ENCODE measurements around the gene LRRC75A. TPM values are rescaled to one million over a fixed set of nuclear protein-coding genes. Genes with fewer than 3 reads are reported as not detected.

LRRC75A gene
- total RNA-seq, 1 donor from 2014 or later: 2.5 TPM

- TF ChIP-seq, protein P1, sequence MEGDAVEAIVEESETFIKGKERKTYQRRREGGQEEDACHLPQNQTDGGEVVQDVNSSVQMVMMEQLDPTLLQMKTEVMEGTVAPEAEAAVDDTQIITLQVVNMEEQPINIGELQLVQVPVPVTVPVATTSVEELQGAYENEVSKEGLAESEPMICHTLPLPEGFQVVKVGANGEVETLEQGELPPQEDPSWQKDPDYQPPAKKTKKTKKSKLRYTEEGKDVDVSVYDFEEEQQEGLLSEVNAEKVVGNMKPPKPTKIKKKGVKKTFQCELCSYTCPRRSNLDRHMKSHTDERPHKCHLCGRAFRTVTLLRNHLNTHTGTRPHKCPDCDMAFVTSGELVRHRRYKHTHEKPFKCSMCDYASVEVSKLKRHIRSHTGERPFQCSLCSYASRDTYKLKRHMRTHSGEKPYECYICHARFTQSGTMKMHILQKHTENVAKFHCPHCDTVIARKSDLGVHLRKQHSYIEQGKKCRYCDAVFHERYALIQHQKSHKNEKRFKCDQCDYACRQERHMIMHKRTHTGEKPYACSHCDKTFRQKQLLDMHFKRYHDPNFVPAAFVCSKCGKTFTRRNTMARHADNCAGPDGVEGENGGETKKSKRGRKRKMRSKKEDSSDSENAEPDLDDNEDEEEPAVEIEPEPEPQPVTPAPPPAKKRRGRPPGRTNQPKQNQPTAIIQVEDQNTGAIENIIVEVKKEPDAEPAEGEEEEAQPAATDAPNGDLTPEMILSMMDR (IDR thresholded peaks at IDR 0.05): no peak
- Histone ChIP-seq H3K27me3 (no peaks in the 10 kb centered on the region), H3K9me3 (no peaks in the 10 kb centered on the region), H3K36me3 (peaks cover 18% of the 10 kb centered on the region), H3K27ac (no peak overlapping the region), H3K4me1 (peaks cover 29% of the 10 kb centered on the region), H3K4me3 (no peak overlapping the region)
- no peak for ATAC-seq
- intact Hi-C loops (cut with DNase I): no loop called here
- DNase-seq: no peak
These were observed 54.9 kb downstream of the LRRC75A start for GRCh38 chr17:16437083-16437482.

- intact Hi-C loops (cut with DNase I): no loop called here
- peaks cover 20% of the 10 kb centered on the region for H3K4me1 ChIP-seq
- no peak overlapping the region for H3K4me3 ChIP-seq
- DNase-seq (no peak), ATAC-seq (no peak)
- H3K27ac ChIP-seq: no peak overlapping the region
- H3K9me3 ChIP-seq: no peaks in the 10 kb centered on the region
- peaks cover 10% of the 10 kb centered on the region for H3K36me3 ChIP-seq
- TF ChIP-seq, protein P1 (IDR thresholded peaks at IDR 0.05): no peak
- H3K27me3 ChIP-seq: no peaks in the 10 kb centered on the region
These were observed 55.8 kb downstream of the LRRC75A start for GRCh38 chr17:16435925-16436886.

DNA sequence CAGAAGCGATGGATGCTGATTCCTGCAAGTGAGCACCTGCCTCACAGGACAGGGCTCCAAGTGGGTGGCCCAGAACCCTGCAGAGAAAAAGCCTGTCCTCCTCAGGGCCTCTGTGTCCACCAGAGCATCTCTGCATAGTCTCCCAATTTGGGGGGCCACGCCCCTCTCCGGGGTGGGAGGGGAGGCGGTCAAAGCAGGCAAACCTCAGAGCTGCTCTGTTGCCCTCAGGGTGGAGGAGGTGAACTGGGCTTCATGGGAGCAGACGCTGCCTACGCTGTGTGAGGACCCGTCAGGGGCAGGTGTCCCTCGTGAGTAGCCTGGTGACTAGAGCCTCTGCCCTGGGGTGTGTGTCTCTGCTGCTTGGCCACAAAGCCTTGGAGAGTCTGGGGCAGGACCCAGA, 57.3 kb downstream of the LRRC75A start:
- ATAC-seq (no peak), DNase-seq (no peak)
- H3K27me3 ChIP-seq: no peaks in the 10 kb centered on the region
- no peaks in the 10 kb centered on the region for H3K9me3 ChIP-seq
- no peak overlapping the region for H3K27ac ChIP-seq
- no peak overlapping the region for H3K4me3 ChIP-seq
- H3K36me3 ChIP-seq: no peaks in the 10 kb centered on the region
- TF ChIP-seq, protein P1 (IDR thresholded peaks at IDR 0.05): no peak
- peaks cover 5% of the 10 kb centered on the region for H3K4me1 ChIP-seq
- intact Hi-C loops (cut with DNase I): no loop called here

- no peak overlapping the region for H3K4me3 ChIP-seq
- ATAC-seq (no peak), DNase-seq (no peak)
- H3K36me3 ChIP-seq: peaks cover 8% of the 10 kb centered on the region
- no peaks in the 10 kb centered on the region for H3K9me3 ChIP-seq
- TF ChIP-seq, protein P1 (IDR thresholded peaks at IDR 0.05): no peak
- no peaks in the 10 kb centered on the region for H3K27me3 ChIP-seq
- H3K27ac ChIP-seq: no peak overlapping the region
- H3K4me1 ChIP-seq: peaks cover 5% of the 10 kb centered on the region
- intact Hi-C loops (cut with DNase I): no loop called here
These were observed 58.5 kb downstream of the LRRC75A start for GRCh38 chr17:16433514-16433913.

GRCh38 chr17:16432017-16432416, 60.0 kb downstream of the LRRC75A start:
- ATAC-seq (no peak), DNase-seq (no peak)
- Histone ChIP-seq H3K9me3 (no peaks in the 10 kb centered on the region), H3K27me3 (no peaks in the 10 kb centered on the region), H3K4me3 (no peak overlapping the region), H3K36me3 (peaks cover 14% of the 10 kb centered on the region), H3K4me1 (no peaks in the 10 kb centered on the region), H3K27ac (no peak overlapping the region)
- TF ChIP-seq, protein P1 (IDR thresholded peaks at IDR 0.05): no peak
- intact Hi-C loops (cut with DNase I): no loop called here

Data from upper lobe of right lung (tissue), 1 donor.